ENCODE data around the gene DHX16.

The DHX16 gene

GRCh38 chr6:30640481-30640880 is 32.3 kb downstream of the DHX16 start:
- no peak for FAIRE-seq

GRCh38 chr6:30635834-30636233 is 37.0 kb downstream of the DHX16 start:
- no peak for DNase-seq (ENCODE audit: low spot score)
- FAIRE-seq, result no peak

More at GRCh38 chr6:30640481-30640880, 32.3 kb downstream of the DHX16 start:
- DNase-seq (ENCODE audit: low spot score), result no peak

- FAIRE-seq, result peak; percentile 20
Measured at GRCh38 chr6:30626484-30627366, 46.1 kb downstream of the DHX16 start, which contains the start of gene ATAT1. TSS of gene ATAT1 (plus strand) at chr6:30626874.

GRCh38 chr6:30625511-30625910 is 47.3 kb downstream of the DHX16 start:
- no peak for FAIRE-seq

More at GRCh38 chr6:30626484-30627366, 46.1 kb downstream of the DHX16 start, which contains the start of gene ATAT1:
- peak; percentile 89 for DNase-seq (ENCODE audit: low spot score)

GRCh38 chr6:30619561-30619960 is 53.2 kb downstream of the DHX16 start:
- FAIRE-seq (no peak), DNase-seq (ENCODE audit: low spot score) (no peak)

More at GRCh38 chr6:30625511-30625910, 47.3 kb downstream of the DHX16 start:
- no peak for DNase-seq (ENCODE audit: low spot score)

- no peak for DNase-seq (ENCODE audit: low spot score)
Measured at GRCh38 chr6:30618270-30618797, 54.5 kb downstream of the DHX16 start.

GRCh38 chr6:30617565-30618269 is 55.1 kb downstream of the DHX16 start, which contains the start of gene MRPS18B:
TSS of gene MRPS18B (plus strand) at chr6:30617840. CDS start at chr6:30617866, 26 bp downstream.
- DNase-seq (ENCODE audit: low spot score), result peak; percentile 93
- peak; percentile 50 for FAIRE-seq

More at GRCh38 chr6:30618270-30618797, 54.5 kb downstream of the DHX16 start:
- FAIRE-seq, result no peak

GRCh38 chr6:30616811-30617564 is 55.8 kb downstream of the DHX16 start, which contains the start of gene PPP1R10:
TSS of gene PPP1R10 (minus strand) at chr6:30617243. CDS start at chr6:30609944, 7,299 bp downstream.
- FAIRE-seq (peak; percentile 20), DNase-seq (ENCODE audit: low spot score) (peak; percentile 97)

- no peak for DNase-seq (ENCODE audit: low spot score)
- no peak for FAIRE-seq
Measured at GRCh38 chr6:30615958-30616810, 56.6 kb downstream of the DHX16 start.

GRCh38 chr6:30615219-30615957 is 57.4 kb downstream of the DHX16 start:
- FAIRE-seq (no peak), DNase-seq (ENCODE audit: low spot score) (peak; percentile 33)

GRCh38 chr6:30614843-30615218 is 58.0 kb downstream of the DHX16 start:
- peak; percentile 87 for DNase-seq (ENCODE audit: low spot score)
- no peak for FAIRE-seq

GRCh38 chr6:30614044-30614842 is 58.6 kb downstream of the DHX16 start:
- no peak for FAIRE-seq
- no peak for DNase-seq (ENCODE audit: low spot score)

GRCh38 chr6:30613251-30614043 is 59.4 kb downstream of the DHX16 start:
- no peak for DNase-seq (ENCODE audit: low spot score)
- no peak for FAIRE-seq

- DNase-seq (ENCODE audit: low spot score), result no peak
Measured at GRCh38 chr6:30612687-30613248, 60.0 kb downstream of the DHX16 start.

GRCh38 chr6:30612213-30612612 is 60.6 kb downstream of the DHX16 start:
- FAIRE-seq (no peak), DNase-seq (ENCODE audit: low spot score) (no peak)

More at GRCh38 chr6:30612687-30613248, 60.0 kb downstream of the DHX16 start:
- no peak for FAIRE-seq

GRCh38 chr6:30611856-30612194 is 61.0 kb downstream of the DHX16 start:
- FAIRE-seq, result no peak
- DNase-seq (ENCODE audit: low spot score), result no peak

GRCh38 chr6:30611150-30611855 is 61.5 kb downstream of the DHX16 start:
- FAIRE-seq, result no peak
- no peak for DNase-seq (ENCODE audit: low spot score)
